Adrenal gland (tissue), 12 donors: ENCODE data around the gene PRKCE. TPM values are rescaled to one million over a fixed set of nuclear protein-coding genes. Genes with fewer than 3 reads are reported as not detected.

Experiments
- DNase-seq, 7 donors: peaks; one replicate each; pipeline ENCODE4 v3.0.0-alpha.2; 2019 to 2020
- H3K27ac ChIP-seq, 5 donors: fragments of 200-600 bp; sonication (generic) in 4 of 5; 1 replicate in 3 of 5; 2 replicates in 2 of 5; pipeline versions ENCODE4 v1.5.1 to v1.8.0; 2016 to 2020; ENCODE audit warnings: mild to moderate bottlenecking in 1 of 5
- H3K27me3 ChIP-seq: fragments of 200-600 bp; 2 replicates; pipeline ENCODE4 v1.8.0; 2021
- H3K36me3 ChIP-seq, 2 donors: fragments of 200-600 bp; replicated peaks in 1 of 2; 1 replicate in 1 of 2; 2 replicates in 1 of 2; pipeline versions ENCODE4 v1.5.1 to v1.8.0; 2018 to 2022
- H3K4me1 ChIP-seq, 2 donors: fragments of 200-600 bp; replicated peaks in 1 of 2; 1 replicate in 1 of 2; 2 replicates in 1 of 2; pipeline versions ENCODE4 v1.5.1 to v1.8.0; 2018 to 2021
- H3K4me3 ChIP-seq, 4 donors: fragments of 200-600 bp; sonication (generic) in 3 of 4; one replicate each; pipeline ENCODE4 v1.5.1; 2016 to 2018
- H3K9me3 ChIP-seq, 3 donors: fragments of 200-600 bp; sonication (generic) in 1 of 3; replicated peaks in 1 of 3; 1 replicate in 2 of 3; 2 replicates in 1 of 3; pipeline versions ENCODE4 v1.5.1 to v1.8.0; 2016 to 2021
- CTCF ChIP-seq, 6 experiments: fragments of 450-650 bp in 4 of 6; fragments of 200-600 bp in 2 of 6; sonication (generic) in 1 of 6; IDR thresholded peaks; 1 replicate in 5 of 6; 2 replicates in 1 of 6; pipeline versions ENCODE4 v1.5.1 to v1.8.0; 2016 to 2021; ENCODE audit warnings: antibody characterized with exemption in 6 of 6, mild to moderate bottlenecking in 2 of 6, moderate library complexity in 1 of 6
- POLR2A ChIP-seq, 2 donors: fragments of 450-650 bp; IDR thresholded peaks; one replicate each; pipeline ENCODE4 v1.6.1; 2017; ENCODE audit warnings: antibody characterized with exemption in 2 of 2, mild to moderate bottlenecking in 2 of 2, moderate library complexity in 1 of 2
- WGBS, 4 donors: extraction: QIAGEN DNeasy Blood & Tissue Kit in 2 of 4; methylation state at CpG; one replicate each; pipeline versions ENCODE4 v1.1.5 to v1.1.7; 2013 to 2017; 5-methylcytosine and 5-hydroxymethylcytosine counted together
- intact Hi-C, 2 donors: fragments of 100-400 bp; cut with DNase I; formaldehyde crosslinking; loops; one replicate each; pipeline versions ENCODE4 v1.14.1 to v1.15.0; 2022 to 2023
- polyA plus RNA-seq, 3 donors: library from polyadenylated mRNA; stranded (reverse); fragments of 200-250 nt in 2 of 3; fragments of 350-450 nt in 1 of 3; fragmentation: Illumina TruSeq in 1 of 3; extraction: RNeasy Lipid Tissue Mini Kit (QIAGEN cat#74804) in 1 of 3; gene quantifications; one replicate each; pipeline ENCODE4 v1.2.3, GENCODE V29; 2013 to 2014
- total RNA-seq, 9 donors: library from RNA; depleted of rRNA in 4 of 9; stranded (reverse); fragments of >200 nt in 4 of 9; fragments of 120-200 nt in 1 of 9; fragmentation: NEBNext Ultra II Directional in 1 of 9; extraction: Animal tissue kit (Norgen Biotek cat#: 25700) in 1 of 9; gene quantifications; one replicate each; pipeline versions ENCODE4 v1.1.0 to v1.2.4, GENCODE V29; 2013 to 2023
- donor health status: healthy with polysubstance abuse.
- donor health status: Bipolar disorder and iron deficiency.
- donor health status: DM: yes; HTN: yes; CAD: no.
- donor health status: DM: no; HTN: no; CAD: no.
- donor health status: DM: no; HTN: no; CAD: no.
- donor health status: DM: yes; HTN: yes; CAD: no.

Gene PRKCE
- total and polyA plus RNA-seq, 12 donors = 1.9 to 19.2 (median 8.0) TPM

GRCh38 chr2:45804987-45805755 is 153.7 kb downstream of the PRKCE start:
- WGBS, 4 donors = 93 to 97% (median 95%) methylated on average over 6 of the region's 6 CpGs

DNA sequence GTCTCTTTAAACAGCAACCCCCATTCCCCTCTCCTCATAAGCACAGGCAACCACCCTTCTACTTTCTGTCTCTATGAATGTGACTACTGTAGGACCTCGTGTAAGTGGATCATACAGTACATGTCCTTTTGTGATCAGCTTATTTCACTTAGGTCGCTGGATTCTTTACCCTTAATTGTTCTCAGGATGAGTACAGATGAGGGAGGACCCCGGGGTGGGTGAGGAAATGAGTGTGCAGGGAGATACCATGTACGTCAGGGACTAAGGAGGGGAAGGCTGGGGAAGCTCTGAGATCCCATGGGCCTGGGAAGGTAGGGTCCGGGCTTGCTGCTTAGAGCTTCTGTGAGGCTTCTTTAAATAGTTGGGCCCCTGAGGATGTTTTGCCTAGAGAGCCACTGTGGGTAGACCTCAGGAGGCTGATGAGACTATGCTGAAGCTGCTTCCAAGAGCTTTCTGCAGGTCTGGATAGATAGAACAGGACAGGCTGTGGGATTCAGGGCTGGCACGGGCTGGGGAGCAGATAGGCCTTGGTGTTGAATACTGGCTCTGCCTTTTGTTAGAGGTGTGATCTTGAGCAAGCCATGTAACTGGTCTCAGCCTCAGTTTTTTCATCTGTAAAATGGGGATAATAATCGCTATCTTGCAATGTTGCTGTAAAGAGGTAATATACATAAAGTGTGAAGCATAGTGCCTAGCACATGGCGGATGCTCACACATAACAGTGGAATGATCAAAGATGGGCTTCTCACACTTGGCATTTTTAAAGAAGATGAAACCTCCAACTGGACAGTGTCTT is 155.3 kb downstream of the PRKCE start:
- H3K27me3 ChIP-seq = no peaks in the 10 kb centered on the region
- intact Hi-C loops = no loop called here
- peaks cover 0 to 5% of the 10 kb centered on the region in 2 donors for H3K4me1 ChIP-seq
- H3K36me3 ChIP-seq = no peaks in the 10 kb centered on the region
- no peak overlapping the region for H3K4me3 ChIP-seq
- WGBS, 4 donors = 84 to 90% (median 87%) methylated on average over 8 of the region's 8 CpGs
- no peak for TF ChIP-seq CTCF (IDR thresholded peaks at IDR 0.05)
- no peak for TF ChIP-seq POLR2A (IDR thresholded peaks at IDR 0.05)
- no peaks in the 10 kb centered on the region for H3K9me3 ChIP-seq
- no peak for DNase-seq
- no peak overlapping the region for H3K27ac ChIP-seq

More at GRCh38 chr2:45804987-45805755, 153.7 kb downstream of the PRKCE start:
- peaks cover 0 to 5% of the 10 kb centered on the region in 2 donors for H3K4me1 ChIP-seq
- H3K27ac ChIP-seq = no peak overlapping the region
- H3K9me3 ChIP-seq = no peaks in the 10 kb centered on the region
- DNase-seq = no peak
- intact Hi-C loops = no loop called here
- no peaks in the 10 kb centered on the region for H3K36me3 ChIP-seq
- no peak overlapping the region for H3K4me3 ChIP-seq
- no peak for TF ChIP-seq CTCF (IDR thresholded peaks at IDR 0.05)
- TF ChIP-seq POLR2A (IDR thresholded peaks at IDR 0.05) = no peak
- no peaks in the 10 kb centered on the region for H3K27me3 ChIP-seq

DNA sequence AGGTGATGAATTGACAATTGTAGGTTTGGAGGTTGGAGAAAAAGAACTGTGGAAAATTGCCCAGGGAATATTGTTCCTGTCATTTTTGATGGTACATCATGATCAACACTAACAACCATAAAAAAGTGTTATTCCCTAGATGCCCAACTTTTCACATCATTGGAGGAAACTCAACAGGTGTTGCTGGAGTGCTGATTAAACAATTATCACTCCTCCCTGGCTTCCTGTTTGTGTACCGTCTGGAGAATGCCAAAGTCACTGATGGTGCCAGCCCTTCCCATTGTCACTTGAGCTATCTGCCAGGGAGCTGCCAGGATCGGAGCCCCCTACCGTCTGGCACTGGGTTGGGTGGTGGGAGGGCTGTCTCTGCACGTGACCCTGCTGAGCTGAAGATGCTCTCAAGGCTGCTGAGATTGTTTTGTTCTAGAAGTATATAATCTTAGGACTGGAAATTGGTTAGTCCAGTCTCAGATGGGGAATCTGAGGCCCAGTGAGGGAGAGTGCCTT is 156.9 kb downstream of the PRKCE start:
- TF ChIP-seq CTCF (IDR thresholded peaks at IDR 0.05) (no peak), POLR2A (IDR thresholded peaks at IDR 0.05) (no peak)
- Histone ChIP-seq H3K4me3 (no peak overlapping the region), H3K9me3 (no peaks in the 10 kb centered on the region), H3K27ac (no peak overlapping the region), H3K27me3 (no peaks in the 10 kb centered on the region), H3K36me3 (no peaks in the 10 kb centered on the region), H3K4me1 (peaks cover 0 to 15% of the 10 kb centered on the region in 2 donors)
- 77 to 85% (median 82%) methylated on average over 4 of the region's 4 CpGs for WGBS, 4 donors
- intact Hi-C loops = no loop called here
- DNase-seq = no peak

GRCh38 chr2:45809205-45809604 is 157.7 kb downstream of the PRKCE start:
- H3K4me3 ChIP-seq = no peak overlapping the region
- H3K27ac ChIP-seq = no peak overlapping the region
- intact Hi-C loops = no loop called here
- DNase-seq = no peak
- H3K4me1 ChIP-seq = peaks cover 0 to 20% of the 10 kb centered on the region in 2 donors
- H3K27me3 ChIP-seq = no peaks in the 10 kb centered on the region
- WGBS, 4 donors = 55 to 66% (median 60%) methylated on average over 4 of the region's 4 CpGs
- no peaks in the 10 kb centered on the region for H3K36me3 ChIP-seq
- no peaks in the 10 kb centered on the region for H3K9me3 ChIP-seq
- TF ChIP-seq POLR2A (IDR thresholded peaks at IDR 0.05) (no peak), CTCF (IDR thresholded peaks at IDR 0.05) (no peak)
